ENCODE data around the gene SDCCAG8. TPM values are rescaled to one million over a fixed set of nuclear protein-coding genes. Genes with fewer than 3 reads are reported as not detected.

Gene SDCCAG8
- total RNA-seq, 4 donors from 2014 or later, result 37.1 to 60.2 (median 48.6) TPM

DNA sequence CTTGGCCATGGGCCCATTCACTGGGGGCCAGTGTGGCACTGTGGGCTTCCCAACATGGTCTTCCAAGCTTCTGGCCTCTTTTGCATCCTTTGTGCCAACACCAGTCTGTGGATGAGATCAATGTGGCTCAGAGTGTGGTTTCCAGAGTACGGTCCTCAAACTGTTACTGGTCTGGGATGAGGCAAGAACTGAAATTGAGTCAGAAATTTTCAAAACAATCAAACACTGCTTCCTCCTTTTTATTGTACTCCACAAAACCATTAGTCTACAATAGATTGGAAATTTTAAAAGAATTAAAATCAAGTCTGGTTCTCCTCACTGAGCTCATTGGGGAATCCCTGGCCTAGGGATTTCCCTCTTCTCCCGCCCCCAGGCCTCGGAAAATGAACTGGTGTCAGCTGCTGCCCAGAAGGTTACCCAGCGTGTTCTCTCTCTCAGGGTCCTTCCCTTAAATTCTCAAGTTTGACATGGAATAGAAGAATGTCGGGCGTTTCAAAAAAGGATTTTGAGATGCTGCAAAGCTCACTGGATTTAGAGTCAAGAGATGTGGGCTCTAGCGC lies 222.0 kb downstream of the SDCCAG8 start:
- no peak for DNase-seq (ENCODE audit: low spot score)
- no peak for TF ChIP-seq CTCF (IDR thresholded peaks at IDR 0.05)
- ATAC-seq (ENCODE audit: low FRiP score), result no peak

DNA sequence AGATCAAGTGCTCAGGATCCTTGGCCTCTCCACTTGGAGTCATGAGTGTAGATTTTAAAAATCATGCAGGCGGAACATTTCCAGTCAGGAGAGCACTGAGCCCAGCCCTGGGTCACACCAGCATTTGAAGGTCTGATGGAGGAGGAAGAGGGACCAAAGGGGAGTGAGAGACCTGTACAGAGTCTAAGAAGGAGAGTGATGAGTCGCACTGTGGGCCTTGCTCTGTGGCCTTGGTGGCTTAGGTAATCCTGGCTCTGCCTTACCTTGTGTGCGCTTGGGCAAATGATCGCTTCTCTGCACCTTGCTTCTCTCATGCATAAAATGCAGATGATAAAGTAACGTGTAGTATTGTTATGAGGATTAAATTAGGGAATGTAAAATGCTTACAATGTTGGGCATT lies 225.3 kb downstream of the SDCCAG8 start:
- no peak for TF ChIP-seq CTCF (IDR thresholded peaks at IDR 0.05)
- no peak for DNase-seq (ENCODE audit: low spot score)

GRCh38 chr1:243482141-243483022 lies 226.5 kb downstream of the SDCCAG8 start:
- TF ChIP-seq CTCF (IDR thresholded peaks at IDR 0.05), result no peak
- DNase-seq (ENCODE audit: low spot score), result no peak
- peak; percentile 67 for ATAC-seq (ENCODE audit: low FRiP score)

More for the DNA sequence above, 225.3 kb downstream of the SDCCAG8 start:
- ATAC-seq (ENCODE audit: low FRiP score), result no peak

DNA sequence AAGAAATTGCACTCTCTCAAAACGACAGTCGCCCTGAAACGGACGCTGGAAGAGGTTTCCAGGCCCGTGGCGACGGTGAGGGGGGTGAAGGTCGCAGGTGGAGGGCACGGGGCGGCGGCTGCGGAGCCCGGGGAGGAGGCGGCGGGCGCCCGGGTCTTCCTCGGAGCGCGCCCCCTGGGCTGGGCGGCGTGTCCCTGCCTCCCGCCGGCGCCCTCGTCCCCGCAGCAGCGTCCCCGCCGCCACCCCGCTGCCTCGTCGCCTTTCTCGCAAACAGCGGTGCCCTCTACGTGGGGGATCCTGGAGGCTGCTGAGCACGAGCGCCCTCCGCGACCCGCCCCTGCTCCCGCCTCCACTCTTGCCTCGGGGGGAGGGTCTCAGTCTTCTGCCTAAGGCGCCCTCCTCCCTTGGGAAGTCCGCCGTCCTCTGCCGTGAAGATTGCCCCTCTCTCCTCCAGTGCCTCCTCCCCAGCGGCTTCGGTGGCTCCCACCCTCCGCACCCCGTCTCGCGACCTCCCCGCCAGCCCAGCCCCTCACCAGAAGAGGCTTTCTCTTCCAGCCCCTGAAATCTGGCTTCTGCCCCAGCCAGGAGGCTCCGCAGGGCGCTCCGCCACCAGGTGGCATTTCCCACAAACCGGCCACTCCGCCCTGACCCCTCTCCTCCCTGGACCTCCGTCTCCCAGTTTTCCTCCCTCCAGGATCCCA lies 227.4 kb downstream of the SDCCAG8 start:
- no peak for DNase-seq (ENCODE audit: low spot score)
- no peak for TF ChIP-seq CTCF (IDR thresholded peaks at IDR 0.05)
- no peak for ATAC-seq (ENCODE audit: low FRiP score)

- TF ChIP-seq CTCF (IDR thresholded peaks at IDR 0.05), result no peak
- ATAC-seq (ENCODE audit: low FRiP score) (no peak), DNase-seq (ENCODE audit: low spot score) (no peak)
These were observed 228.1 kb downstream of the SDCCAG8 start for GRCh38 chr1:243483952-243484351.

- no peak for TF ChIP-seq CTCF (IDR thresholded peaks at IDR 0.05)
- no peak for ATAC-seq (ENCODE audit: low FRiP score)
- no peak for DNase-seq (ENCODE audit: low spot score)
These were observed 231.3 kb downstream of the SDCCAG8 start for GRCh38 chr1:243487036-243487648.
